A673 (cell line): Measurements from ENCODE around the gene AQP6.

Experiments
- CTCF ChIP-seq: fragments of 300-800, 200-600 bp; sonication (generic); conservative IDR thresholded peaks from 2 replicates; pipeline ENCODE4 v1.5.1; 2017; ENCODE audit warnings: low read depth, mild to moderate bottlenecking, antibody characterized with exemption, low read length, moderate library complexity, mixed read lengths
- EZH2 ChIP-seq: fragments of 200-600 bp; sonication (generic); IDR thresholded peaks from 2 replicates; pipeline ENCODE4 v1.6.1; 2017; ENCODE audit warnings: borderline replicate concordance, low read depth, mild to moderate bottlenecking, mixed read lengths, antibody characterized with exemption, low read length; ENCODE audit not compliant: poor library complexity, severe bottlenecking

GRCh38 chr12:49968471-49968870, 4.3 kb upstream of the AQP6 start:
- no peak for TF ChIP-seq EZH2
- TF ChIP-seq CTCF: no peak
